Measurements from ENCODE around the gene ARRDC2.

DNA sequence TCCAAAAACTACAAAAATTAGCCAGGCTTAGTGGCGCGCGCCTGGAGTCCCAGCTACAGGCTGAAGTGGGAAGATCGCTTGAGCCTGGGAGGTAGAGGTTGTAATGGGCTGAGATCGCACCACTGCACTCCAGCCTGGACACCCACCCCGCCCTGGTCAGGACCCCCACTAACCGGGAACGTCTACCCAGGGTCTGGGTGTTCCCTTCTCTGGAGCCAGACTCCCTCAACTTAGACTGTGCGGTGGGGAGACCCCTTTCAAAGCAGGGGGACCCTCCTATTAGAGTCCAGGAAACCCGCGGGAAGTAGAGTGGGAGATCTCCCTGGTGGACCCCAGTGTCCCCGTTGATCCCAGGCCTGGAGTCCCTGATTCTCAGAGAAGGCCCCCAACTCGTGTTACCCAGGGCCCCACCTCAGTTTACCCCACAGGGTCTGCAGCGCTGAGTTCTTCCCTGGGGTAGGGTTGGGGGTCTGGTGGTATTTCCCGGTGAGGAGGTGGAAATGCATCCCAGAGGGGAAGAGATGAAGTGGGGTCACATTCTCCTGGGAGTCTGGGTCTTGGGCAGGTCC lies 6.1 kb upstream of the ARRDC2 start:
- TF ChIP-seq, protein P1, sequence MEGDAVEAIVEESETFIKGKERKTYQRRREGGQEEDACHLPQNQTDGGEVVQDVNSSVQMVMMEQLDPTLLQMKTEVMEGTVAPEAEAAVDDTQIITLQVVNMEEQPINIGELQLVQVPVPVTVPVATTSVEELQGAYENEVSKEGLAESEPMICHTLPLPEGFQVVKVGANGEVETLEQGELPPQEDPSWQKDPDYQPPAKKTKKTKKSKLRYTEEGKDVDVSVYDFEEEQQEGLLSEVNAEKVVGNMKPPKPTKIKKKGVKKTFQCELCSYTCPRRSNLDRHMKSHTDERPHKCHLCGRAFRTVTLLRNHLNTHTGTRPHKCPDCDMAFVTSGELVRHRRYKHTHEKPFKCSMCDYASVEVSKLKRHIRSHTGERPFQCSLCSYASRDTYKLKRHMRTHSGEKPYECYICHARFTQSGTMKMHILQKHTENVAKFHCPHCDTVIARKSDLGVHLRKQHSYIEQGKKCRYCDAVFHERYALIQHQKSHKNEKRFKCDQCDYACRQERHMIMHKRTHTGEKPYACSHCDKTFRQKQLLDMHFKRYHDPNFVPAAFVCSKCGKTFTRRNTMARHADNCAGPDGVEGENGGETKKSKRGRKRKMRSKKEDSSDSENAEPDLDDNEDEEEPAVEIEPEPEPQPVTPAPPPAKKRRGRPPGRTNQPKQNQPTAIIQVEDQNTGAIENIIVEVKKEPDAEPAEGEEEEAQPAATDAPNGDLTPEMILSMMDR (IDR thresholded peaks at IDR 0.05) = no peak
- no peak for TF ChIP-seq POLR2A (IDR thresholded peaks at IDR 0.05)
